PC-3 (cell line): ENCODE measurements around the gene NSF.

Experiments
- CTCF ChIP-seq: fragments of 300-600 bp; sonication (generic); conservative IDR thresholded peaks from 2 replicates; pipeline ENCODE4 v1.5.1; 2017; ENCODE audit warnings: antibody characterized with exemption, low read depth, mild to moderate bottlenecking, low read length
- EZH2 ChIP-seq: fragments of 300-600 bp; sonication (generic); IDR thresholded peaks from one replicate; pipeline ENCODE4 v1.6.1; 2017; ENCODE audit warnings: antibody characterized with exemption, mild to moderate bottlenecking, low read length; ENCODE audit not compliant: unreplicated experiment

GRCh38 chr17:46741122-46741730, 150.8 kb downstream of the NSF start:
- no peak for TF ChIP-seq CTCF
- TF ChIP-seq EZH2: no peak
